ENCODE data around the gene ZMYM1.
"Not testable (repeated sequence)": the region's sequence is repeated elsewhere in the genome, so short reads cannot be mapped to it uniquely, and the experiment has no call there.

ZMYM1 gene

DNA sequence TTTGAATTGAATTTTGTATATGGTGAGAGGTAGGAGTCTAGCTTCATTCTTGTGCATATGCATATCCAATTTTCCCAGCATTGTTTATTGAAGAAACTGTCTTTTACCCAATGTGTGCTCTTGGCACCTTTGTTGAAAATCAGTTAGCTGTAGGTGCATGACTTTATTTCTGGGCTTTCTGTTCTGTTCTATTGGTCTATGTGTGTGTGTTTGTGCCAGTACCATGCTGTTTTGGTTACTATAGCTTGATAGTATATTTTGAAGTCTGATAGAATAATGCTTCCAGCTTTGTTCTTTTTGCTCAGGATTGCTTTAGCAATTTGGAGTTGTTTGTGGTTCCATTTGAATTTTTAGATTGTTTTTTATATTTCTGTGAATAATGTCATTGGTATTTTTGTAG is 9.4 kb upstream of the ZMYM1 start:
- DNase-seq (ENCODE audit: low read depth) = no peak
- H3K4me3 ChIP-seq (ENCODE audit: low read depth, low read length) = no peak overlapping the region

DNA sequence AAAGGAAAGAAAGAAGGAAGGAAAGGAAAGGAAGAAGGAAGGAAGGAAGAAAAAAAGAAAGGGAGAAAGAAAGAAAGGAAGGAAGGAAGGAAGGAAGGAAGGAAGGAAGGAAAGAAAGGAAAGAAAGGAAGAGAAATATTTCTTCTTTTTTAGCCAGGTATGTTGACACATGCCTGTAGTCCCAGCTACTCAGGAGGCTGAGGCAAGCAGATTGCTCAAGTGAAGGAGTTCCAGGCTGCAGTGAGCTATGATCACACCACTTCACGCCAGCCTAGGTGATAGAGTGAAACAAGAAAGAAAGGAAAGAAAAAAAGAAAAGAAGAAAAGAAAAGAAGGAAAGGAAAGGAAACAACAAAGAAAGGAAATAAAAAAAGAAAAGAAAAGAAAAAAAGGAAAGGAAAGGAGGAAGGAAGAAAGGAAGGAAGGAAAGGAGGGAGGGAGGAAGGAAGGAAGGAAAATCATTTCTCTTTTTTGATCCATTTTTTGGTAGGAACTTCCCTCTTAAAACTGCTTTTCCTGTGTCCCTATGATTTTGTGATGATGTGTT is 5.8 kb upstream of the ZMYM1 start:
- no peak overlapping the region for H3K4me3 ChIP-seq (ENCODE audit: low read depth, low read length)
- no peak for DNase-seq (ENCODE audit: low read depth)

- H3K4me3 ChIP-seq (ENCODE audit: low read depth, low read length); DNase-seq (ENCODE audit: low read depth): not testable (repeated sequence)
These were observed 2.8 kb upstream of the ZMYM1 start for GRCh38 chr1:35076426-35076825.

DNA sequence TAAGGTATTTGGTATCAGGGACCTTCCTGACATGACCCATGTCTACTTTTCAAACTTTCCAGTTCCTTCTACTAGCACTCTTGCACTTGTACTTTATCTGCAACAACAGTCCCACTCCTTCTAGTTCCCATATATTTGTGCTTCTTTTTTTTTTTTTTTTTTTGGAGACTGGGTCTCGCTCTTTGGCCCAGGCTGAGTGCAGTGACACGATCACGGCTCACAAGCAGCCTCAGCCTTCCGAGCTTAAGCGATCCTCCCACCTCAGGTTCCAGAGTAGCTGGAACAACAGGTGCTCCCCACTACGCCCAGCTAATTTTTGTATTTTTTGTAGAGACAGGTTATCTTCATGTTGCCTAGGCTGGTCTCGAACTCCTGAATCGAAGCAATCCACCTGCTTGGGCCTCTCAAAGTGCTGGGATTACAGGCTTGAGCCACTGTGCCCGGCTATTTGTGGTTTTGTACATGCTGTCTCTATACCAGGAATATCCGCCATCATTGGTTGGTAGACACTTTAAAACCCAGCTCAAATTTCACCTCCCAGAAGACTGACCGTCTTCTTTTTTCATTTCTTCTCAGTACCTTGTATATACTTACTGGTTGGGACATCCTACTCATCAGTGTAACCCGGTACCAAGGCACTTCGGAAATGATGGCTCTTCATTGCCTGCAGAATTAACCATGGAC is 1.1 kb downstream of the ZMYM1 start:
- peak overlapping the region; percentile 75 for H3K4me3 ChIP-seq (ENCODE audit: low read depth, low read length)
- no peak for DNase-seq (ENCODE audit: low read depth)

- DNase-seq (ENCODE audit: low read depth) = no peak
These were observed 6.2 kb downstream of the ZMYM1 start for GRCh38 chr1:35085421-35085820.

GRCh38 chr1:35097224-35097623 is 18.0 kb downstream of the ZMYM1 start:
- no peak overlapping the region for H3K4me3 ChIP-seq (ENCODE audit: low read depth, low read length)

More at GRCh38 chr1:35085421-35085820, 6.2 kb downstream of the ZMYM1 start:
- no peak overlapping the region for H3K4me3 ChIP-seq (ENCODE audit: low read depth, low read length)

DNA sequence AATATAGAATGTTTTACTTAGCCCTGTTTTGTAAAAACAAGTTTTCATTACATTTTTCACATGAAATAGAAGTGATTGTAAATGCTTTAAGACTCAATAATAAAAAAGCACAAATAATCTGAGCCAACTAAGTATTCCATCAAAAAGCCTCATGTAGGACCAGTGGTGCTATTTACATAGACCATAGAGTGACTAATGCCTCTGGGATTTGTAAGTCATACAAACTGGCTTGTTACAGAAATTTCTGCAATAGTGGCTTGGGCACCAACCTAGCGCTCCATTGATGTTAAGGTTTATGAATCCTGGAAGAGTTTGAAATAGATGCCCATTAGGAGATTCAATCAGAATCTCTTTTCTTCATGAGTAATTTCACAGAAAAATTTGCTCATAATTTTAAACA is 31.9 kb downstream of the ZMYM1 start:
- DNase-seq (ENCODE audit: low read depth) = peak; percentile 41

More at GRCh38 chr1:35097224-35097623, 18.0 kb downstream of the ZMYM1 start:
- no peak for DNase-seq (ENCODE audit: low read depth)

DNA sequence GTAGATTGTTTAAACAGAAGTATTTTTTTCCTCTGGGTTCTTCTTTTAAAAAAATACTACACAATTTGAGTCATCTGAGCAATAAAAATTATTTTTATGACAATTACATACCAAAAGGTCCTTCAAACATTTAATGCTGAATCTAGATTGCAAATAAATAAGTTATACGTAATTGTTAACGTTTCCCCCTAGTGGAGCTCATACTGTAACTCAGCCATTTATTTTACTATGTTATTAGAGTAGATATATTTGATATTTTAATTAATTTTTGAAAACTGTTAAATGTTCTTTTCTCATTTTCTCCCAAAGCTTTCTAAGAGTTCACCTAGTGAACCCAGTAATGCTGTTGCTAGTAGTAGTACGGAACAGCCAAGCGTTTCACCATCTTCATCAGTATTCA is 33.5 kb downstream of the ZMYM1 start:
- H3K4me3 ChIP-seq (ENCODE audit: low read depth, low read length) = no peak overlapping the region
- DNase-seq (ENCODE audit: low read depth) = no peak

More for the DNA sequence above, 31.9 kb downstream of the ZMYM1 start:
- H3K4me3 ChIP-seq (ENCODE audit: low read depth, low read length) = no peak overlapping the region

- H3K4me3 ChIP-seq (ENCODE audit: low read depth, low read length) = no peak overlapping the region
- no peak for DNase-seq (ENCODE audit: low read depth)
These were observed 36.5 kb downstream of the ZMYM1 start for GRCh38 chr1:35115459-35116383.

- H3K4me3 ChIP-seq (ENCODE audit: low read depth, low read length) = peak overlapping the region; percentile 38
- DNase-seq (ENCODE audit: low read depth) = no peak
These were observed 41.4 kb downstream of the ZMYM1 start for GRCh38 chr1:35120458-35121133.

DNA sequence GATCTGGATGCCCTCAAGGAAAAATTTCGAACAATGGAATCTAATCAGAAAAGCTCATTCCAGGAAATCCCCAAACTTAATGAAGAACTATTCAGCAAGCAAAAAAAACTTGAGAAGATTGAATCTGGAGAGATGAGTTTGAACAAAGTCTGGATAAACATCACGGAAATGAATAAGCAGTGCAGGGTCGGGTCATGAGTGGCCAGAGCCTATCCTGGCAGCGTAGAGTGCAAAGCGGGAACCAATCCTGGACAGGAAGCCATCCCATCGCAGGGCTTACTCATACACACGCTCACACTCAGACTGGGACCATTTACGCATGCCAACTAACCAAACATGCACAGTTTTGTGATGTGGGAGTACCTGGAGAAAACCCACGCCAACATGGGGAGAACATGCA is 43.1 kb downstream of the ZMYM1 start:
- no peak for DNase-seq (ENCODE audit: low read depth)
- H3K4me3 ChIP-seq (ENCODE audit: low read depth, low read length) = no peak overlapping the region

- no peak overlapping the region for H3K4me3 ChIP-seq (ENCODE audit: low read depth, low read length)
- no peak for DNase-seq (ENCODE audit: low read depth)
These were observed 47.4 kb downstream of the ZMYM1 start for GRCh38 chr1:35126546-35126945.

GRCh38 chr1:35129080-35129479 is 49.9 kb downstream of the ZMYM1 start:
- no peak for DNase-seq (ENCODE audit: low read depth)
- H3K4me3 ChIP-seq (ENCODE audit: low read depth, low read length) = no peak overlapping the region

DNA sequence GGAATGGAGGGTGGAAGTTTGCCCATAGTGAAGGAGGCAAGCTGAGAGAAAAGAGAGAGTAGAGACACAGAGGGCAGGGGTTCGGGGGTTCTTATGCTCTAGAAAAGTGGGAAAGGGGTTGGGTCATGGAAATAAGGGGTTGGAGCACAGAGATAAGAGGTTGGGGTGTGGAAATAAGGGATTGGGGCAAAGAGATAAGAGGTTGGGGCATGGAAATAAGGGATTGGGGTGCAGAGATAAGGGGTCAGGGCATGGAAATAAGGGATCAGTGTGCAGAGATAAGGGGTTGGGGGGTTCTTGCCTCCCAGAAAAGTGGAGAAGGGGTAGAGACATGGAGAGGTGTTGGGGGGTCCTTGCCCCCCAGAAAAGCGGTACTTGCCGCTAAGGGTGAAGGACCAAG is 57.6 kb downstream of the ZMYM1 start:
- no peak for DNase-seq (ENCODE audit: low read depth)
- H3K4me3 ChIP-seq (ENCODE audit: low read depth, low read length) = no peak overlapping the region

GRCh38 chr1:35137590-35137989 is 58.4 kb downstream of the ZMYM1 start:
- not testable (repeated sequence) for H3K4me3 ChIP-seq (ENCODE audit: low read depth, low read length); DNase-seq (ENCODE audit: low read depth)

DNA sequence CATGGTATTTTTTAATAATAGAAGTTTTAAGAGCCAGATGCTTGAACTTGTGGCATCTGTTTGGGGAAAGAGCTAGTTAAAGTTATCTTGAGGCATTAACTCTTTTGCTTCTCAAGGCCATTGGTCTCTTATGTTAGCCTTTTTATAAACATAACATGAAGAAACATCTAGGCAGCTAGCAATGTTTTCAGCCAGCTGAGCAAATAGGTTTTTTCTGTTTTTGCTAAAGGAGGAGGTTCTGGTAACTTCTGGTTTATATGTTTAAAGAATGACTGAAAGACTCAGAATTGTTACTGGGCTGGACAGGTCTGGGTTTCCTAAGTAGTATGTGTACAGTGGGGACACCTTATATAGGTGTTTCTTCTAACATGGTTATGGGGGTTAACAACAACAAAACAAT is 63.1 kb downstream of the ZMYM1 start:
- H3K4me3 ChIP-seq (ENCODE audit: low read depth, low read length); DNase-seq (ENCODE audit: low read depth): not testable (repeated sequence)

- not testable (repeated sequence) for DNase-seq (ENCODE audit: low read depth); H3K4me3 ChIP-seq (ENCODE audit: low read depth, low read length)
These were observed 63.5 kb downstream of the ZMYM1 start for GRCh38 chr1:35142728-35143127.

- H3K4me3 ChIP-seq (ENCODE audit: low read depth, low read length) = no peak overlapping the region
- no peak for DNase-seq (ENCODE audit: low read depth)
These were observed 64.7 kb downstream of the ZMYM1 start for GRCh38 chr1:35143737-35144508.

GRCh38 chr1:35145892-35146549 is 66.8 kb downstream of the ZMYM1 start:
- H3K4me3 ChIP-seq (ENCODE audit: low read depth, low read length); DNase-seq (ENCODE audit: low read depth): not testable (repeated sequence)
